ENCODE measurements around the gene COLEC12.

The COLEC12 gene

DNA sequence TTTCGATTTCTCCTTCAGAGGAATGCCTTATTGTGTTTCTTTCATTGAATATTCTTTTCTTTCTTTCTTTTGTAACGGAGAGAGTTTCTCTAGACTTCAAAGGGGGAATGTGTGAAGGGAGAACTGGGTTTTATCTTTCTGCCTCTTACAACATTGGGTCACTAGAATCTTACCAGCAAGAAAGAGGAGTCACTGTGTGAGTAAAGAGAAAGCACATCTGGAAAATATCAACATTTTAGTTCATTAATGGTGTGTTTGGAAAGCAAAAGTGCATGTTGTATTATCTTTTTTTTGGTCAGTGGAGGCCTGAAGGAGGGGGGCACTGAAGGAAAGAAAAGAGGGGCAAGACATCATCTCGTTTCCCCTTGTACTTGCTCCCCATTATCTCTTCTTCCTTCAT lies 146.0 kb downstream of the COLEC12 start:
- no peak for TF ChIP-seq CTCF (IDR thresholded peaks at IDR 0.05; ENCODE audit: low read length, missing control alignments)
- no peak for DNase-seq (ENCODE audit: low read depth)
- H3K4me3 ChIP-seq (replicated peaks; ENCODE audit: low read depth, low read length) = no peak overlapping the region

- H3K4me3 ChIP-seq (replicated peaks; ENCODE audit: low read depth, low read length) = no peak overlapping the region
- no peak for DNase-seq (ENCODE audit: low read depth)
- TF ChIP-seq CTCF (IDR thresholded peaks at IDR 0.05; ENCODE audit: low read length, missing control alignments) = no peak
Measured at GRCh38 chr18:354003-354402, 146.5 kb downstream of the COLEC12 start.

DNA sequence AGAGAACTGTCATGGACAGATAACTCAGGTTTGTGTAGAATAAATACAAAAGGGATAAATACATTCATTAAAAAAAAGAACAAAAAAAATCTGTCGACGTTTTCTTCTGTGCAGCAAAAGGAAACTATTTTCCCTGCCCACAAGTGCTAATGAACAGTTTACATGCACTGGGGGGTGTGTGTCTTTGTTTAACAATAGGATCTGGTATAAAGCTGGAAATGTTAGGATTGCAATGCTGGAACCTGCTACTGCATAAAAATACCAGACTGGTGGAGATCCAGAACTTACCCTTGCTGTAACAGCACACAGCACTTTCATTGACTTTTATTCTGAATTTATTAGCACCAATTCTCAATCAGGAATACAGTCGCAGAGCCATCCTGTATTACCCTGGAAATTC lies 148.1 kb downstream of the COLEC12 start:
- no peak overlapping the region for H3K4me3 ChIP-seq (replicated peaks; ENCODE audit: low read depth, low read length)
- no peak for DNase-seq (ENCODE audit: low read depth)
- TF ChIP-seq CTCF (IDR thresholded peaks at IDR 0.05; ENCODE audit: low read length, missing control alignments) = no peak

DNA sequence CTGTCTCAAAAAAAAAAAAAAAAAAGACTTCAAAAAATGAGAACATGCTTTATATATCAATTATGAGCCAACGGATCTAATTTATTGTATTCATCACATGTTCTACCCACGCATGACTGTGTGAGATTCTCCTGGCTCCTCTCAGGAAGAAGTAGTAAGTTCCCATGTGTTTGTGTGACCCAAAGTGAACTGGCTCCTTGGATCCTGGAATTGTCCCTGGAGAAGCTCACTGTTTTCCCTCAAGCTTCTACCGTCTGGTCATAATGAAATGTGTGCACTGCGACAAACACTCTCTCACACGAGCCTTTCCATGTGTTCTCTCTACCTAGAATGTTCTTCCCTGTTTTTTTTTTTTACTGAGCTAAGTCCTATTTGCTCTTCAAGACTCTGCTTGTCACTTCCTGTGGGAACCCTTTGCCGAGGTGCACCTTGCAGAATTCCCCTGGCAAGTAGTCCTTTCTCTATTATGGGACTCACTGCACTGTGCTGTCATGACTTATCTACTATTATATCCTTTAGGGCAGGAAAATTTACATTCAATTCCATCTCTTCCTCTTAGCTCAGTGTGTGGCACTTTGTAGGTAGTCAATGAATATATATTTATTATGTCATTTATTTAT lies 149.4 kb downstream of the COLEC12 start:
- no peak for TF ChIP-seq CTCF (IDR thresholded peaks at IDR 0.05; ENCODE audit: low read length, missing control alignments)
- no peak for DNase-seq (ENCODE audit: low read depth)
- no peak overlapping the region for H3K4me3 ChIP-seq (replicated peaks; ENCODE audit: low read depth, low read length)

DNA sequence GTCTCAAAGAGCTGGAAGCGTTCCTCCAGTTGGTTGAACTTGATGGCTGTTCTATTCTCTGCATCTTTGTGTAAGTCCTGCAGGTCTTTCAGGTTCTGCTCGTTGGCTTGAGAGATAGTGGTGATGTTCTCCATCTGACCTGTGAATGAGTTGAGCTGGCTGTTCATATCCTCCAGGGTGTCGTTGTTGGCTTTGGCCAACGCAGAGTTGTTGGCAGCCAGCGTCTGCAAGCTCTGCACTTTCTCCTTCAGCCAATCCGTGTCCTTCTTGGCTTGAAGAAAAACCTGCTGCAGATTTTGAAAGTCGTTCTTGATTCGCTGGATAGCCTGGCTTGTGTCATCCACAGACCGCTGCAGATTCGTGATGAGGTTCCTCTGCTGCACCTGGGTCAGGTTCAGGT lies 153.9 kb downstream of the COLEC12 start:
- H3K4me3 ChIP-seq (replicated peaks; ENCODE audit: low read depth, low read length) = no peak overlapping the region
- no peak for DNase-seq (ENCODE audit: low read depth)
- no peak for TF ChIP-seq CTCF (IDR thresholded peaks at IDR 0.05; ENCODE audit: low read length, missing control alignments)

- no peak for TF ChIP-seq CTCF (IDR thresholded peaks at IDR 0.05; ENCODE audit: low read length, missing control alignments)
- H3K4me3 ChIP-seq (replicated peaks; ENCODE audit: low read depth, low read length) = no peak overlapping the region
- DNase-seq (ENCODE audit: low read depth) = no peak
Measured at GRCh38 chr18:341102-341501, 159.4 kb downstream of the COLEC12 start.

DNA sequence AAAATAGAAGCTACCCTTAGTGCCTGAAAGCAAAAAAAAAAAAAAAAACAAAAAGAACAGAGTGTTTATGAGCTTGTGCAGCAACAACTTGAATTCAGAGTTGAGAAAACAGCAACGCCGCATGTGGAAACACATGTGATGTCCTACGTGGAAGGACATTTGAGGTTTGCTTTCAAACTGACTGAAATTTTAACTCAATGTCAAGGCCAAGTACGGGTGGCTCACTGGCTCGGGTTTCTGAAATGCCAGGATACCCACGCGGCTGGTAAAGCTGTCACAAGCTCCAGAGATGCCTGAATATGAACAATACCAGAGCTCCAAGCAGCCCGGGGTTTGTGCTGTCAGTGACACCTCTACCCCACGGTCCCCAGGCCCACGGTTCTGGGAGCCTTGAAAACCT lies 160.5 kb downstream of the COLEC12 start:
- TF ChIP-seq CTCF (IDR thresholded peaks at IDR 0.05; ENCODE audit: low read length, missing control alignments) = no peak
- H3K4me3 ChIP-seq (replicated peaks; ENCODE audit: low read depth, low read length) = no peak overlapping the region
- no peak for DNase-seq (ENCODE audit: low read depth)
